ENCODE results near the gene GARIN5B.

Gene GARIN5B

GRCh38 chr19:55389386-55390317 lies 26.6 kb upstream of the GARIN5B start:
- no peak for DNase-seq (ENCODE audit: low spot score)

GRCh38 chr19:55387736-55388497 lies 24.9 kb upstream of the GARIN5B start:
- no peak for DNase-seq (ENCODE audit: low spot score)

- DNase-seq (ENCODE audit: low spot score) = no peak
Observed at GRCh38 chr19:55386493-55386971, 23.5 kb upstream of the GARIN5B start.

- DNase-seq (ENCODE audit: low spot score) = peak; percentile 96
Observed at GRCh38 chr19:55385724-55386492, 22.8 kb upstream of the GARIN5B start, which contains the start of gene RPL28. RPL28 (plus strand) TSS chr19:55385932; CDS start chr19:55386358, 426 bp downstream.

GRCh38 chr19:55384920-55385723 lies 22.1 kb upstream of the GARIN5B start:
- DNase-seq (ENCODE audit: low spot score) = peak; percentile 93

GRCh38 chr19:55384131-55384919 lies 21.3 kb upstream of the GARIN5B start, which contains the start of gene TMEM238:
TMEM238 (minus strand) TSS chr19:55384292; CDS start chr19:55384259, 33 bp downstream.
- no peak for DNase-seq (ENCODE audit: low spot score)

GRCh38 chr19:55383279-55384130 lies 20.4 kb upstream of the GARIN5B start:
- peak; percentile 84 for DNase-seq (ENCODE audit: low spot score)

- DNase-seq (ENCODE audit: low spot score) = no peak
Observed at GRCh38 chr19:55382522-55383054, 19.5 kb upstream of the GARIN5B start.

GRCh38 chr19:55382013-55382412 lies 19.0 kb upstream of the GARIN5B start:
- DNase-seq (ENCODE audit: low spot score) = no peak

GRCh38 chr19:55379174-55379573 lies 16.1 kb upstream of the GARIN5B start:
- no peak for DNase-seq (ENCODE audit: low spot score)

- no peak for DNase-seq (ENCODE audit: low spot score)
Observed at GRCh38 chr19:55377356-55378131, 14.5 kb upstream of the GARIN5B start.

GRCh38 chr19:55376241-55376933 lies 13.3 kb upstream of the GARIN5B start, which contains the start of gene TMEM190:
TMEM190 (plus strand) TSS chr19:55376826; CDS start chr19:55376854, 28 bp downstream.
- DNase-seq (ENCODE audit: low spot score) = no peak

GRCh38 chr19:55373993-55374757 lies 11.1 kb upstream of the GARIN5B start:
- DNase-seq (ENCODE audit: low spot score) = peak; percentile 64

GRCh38 chr19:55373306-55373992 lies 10.4 kb upstream of the GARIN5B start:
- no peak for DNase-seq (ENCODE audit: low spot score)

- DNase-seq (ENCODE audit: low spot score) = peak; percentile 61
Observed at GRCh38 chr19:55372316-55373081, 9.4 kb upstream of the GARIN5B start.

Data from AG20443 (cell line).